Epithelial cell of prostate (primary cell): ENCODE measurements around the gene CIB4.
A peak's percentile ranks its signal among the peaks of the same experiment; 100 is the strongest.

Source experiments
- DNase-seq: peaks from one replicate; pipeline ENCODE4 v3.0.0-alpha.2; 2011; ENCODE audit warnings: low read depth, low spot score
- H3K27ac ChIP-seq: fragments of 450-650 bp; 2 replicates; pipeline ENCODE4 v1.5.1; 2017; ENCODE audit warnings: mild to moderate bottlenecking

Gene CIB4

GRCh38 chr2:26646986-26647672 is 6.0 kb upstream of the CIB4 start:
- H3K27ac ChIP-seq, result no peak overlapping the region
- no peak for DNase-seq

- H3K27ac ChIP-seq, result no peak overlapping the region
- no peak for DNase-seq
Measured at GRCh38 chr2:26645762-26646161, 4.6 kb upstream of the CIB4 start.

- DNase-seq, result peak; percentile 12
- no peak overlapping the region for H3K27ac ChIP-seq
Measured at GRCh38 chr2:26644188-26644835, 3.1 kb upstream of the CIB4 start.

- no peak overlapping the region for H3K27ac ChIP-seq
- no peak for DNase-seq
Measured at GRCh38 chr2:26642429-26642828, 1.3 kb upstream of the CIB4 start.

GRCh38 chr2:26640331-26640745 is 828 bp downstream of the CIB4 start:
- DNase-seq, result no peak
- H3K27ac ChIP-seq, result no peak overlapping the region

- no peak overlapping the region for H3K27ac ChIP-seq
- no peak for DNase-seq
Measured at GRCh38 chr2:26639685-26640243, 1.4 kb downstream of the CIB4 start.

- no peak overlapping the region for H3K27ac ChIP-seq
- no peak for DNase-seq
Measured at GRCh38 chr2:26637811-26638310, 3.3 kb downstream of the CIB4 start.

GRCh38 chr2:26636935-26637334 is 4.2 kb downstream of the CIB4 start:
- DNase-seq, result no peak
- H3K27ac ChIP-seq, result no peak overlapping the region

- H3K27ac ChIP-seq, result no peak overlapping the region
- no peak for DNase-seq
Measured at GRCh38 chr2:26635401-26635800, 5.8 kb downstream of the CIB4 start.

GRCh38 chr2:26634636-26635230 is 6.4 kb downstream of the CIB4 start:
- H3K27ac ChIP-seq, result no peak overlapping the region
- DNase-seq, result no peak

- no peak for DNase-seq
Measured at GRCh38 chr2:26633993-26634595, 7.1 kb downstream of the CIB4 start.

GRCh38 chr2:26633351-26633945 is 7.7 kb downstream of the CIB4 start:
- no peak for DNase-seq
- H3K27ac ChIP-seq, result no peak overlapping the region

More at GRCh38 chr2:26633993-26634595, 7.1 kb downstream of the CIB4 start:
- H3K27ac ChIP-seq, result no peak overlapping the region

GRCh38 chr2:26632624-26633185 is 8.5 kb downstream of the CIB4 start:
- no peak overlapping the region for H3K27ac ChIP-seq
- DNase-seq, result no peak

GRCh38 chr2:26631401-26632170 is 9.6 kb downstream of the CIB4 start:
- DNase-seq, result no peak

GRCh38 chr2:26630669-26631360 is 10.4 kb downstream of the CIB4 start:
- peak; percentile 54 for DNase-seq

More at GRCh38 chr2:26631401-26632170, 9.6 kb downstream of the CIB4 start:
- H3K27ac ChIP-seq, result no peak overlapping the region

GRCh38 chr2:26630235-26630634 is 10.9 kb downstream of the CIB4 start:
- H3K27ac ChIP-seq, result no peak overlapping the region
- DNase-seq, result no peak

More at GRCh38 chr2:26630669-26631360, 10.4 kb downstream of the CIB4 start:
- no peak overlapping the region for H3K27ac ChIP-seq

GRCh38 chr2:26629751-26630150 is 11.4 kb downstream of the CIB4 start:
- no peak for DNase-seq
- no peak overlapping the region for H3K27ac ChIP-seq

- H3K27ac ChIP-seq, result no peak overlapping the region
- DNase-seq, result no peak
Measured at GRCh38 chr2:26629346-26629630, 11.9 kb downstream of the CIB4 start.
